A673 (cell line): Measurements from ENCODE around the gene TCF7L2. TPM values are rescaled to one million over a fixed set of nuclear protein-coding genes. Genes with fewer than 3 reads are reported as not detected.
A peak's percentile ranks its signal among the peaks of the same experiment; 100 is the strongest.

Source experiments
- BruUV-seq: library from RNA; stranded (reverse); fragments of 400-500 nt; replicated peaks from 2 replicates; lab custom pipeline; 2021; lab: Mats Ljungman, UMichigan
- CTCF ChIA-PET: fragments of 300-600 bp; sonication (Branson Sonifier 250); formaldehyde crosslinking; loops from one replicate; lab custom pipeline; 2022; ENCODE audit warnings: antibody characterized with exemption; lab: Charles Lee
- POLR2A ChIA-PET: fragments of 300-600 bp; sonication (Branson Sonifier 250); formaldehyde crosslinking; loops from one replicate; lab custom pipeline; 2022; ENCODE audit warnings: antibody characterized with exemption; ENCODE audit not compliant: low non-redundant PET; lab: Charles Lee
- DNase-seq: peaks from one replicate; pipeline ENCODE4 v3.0.0-alpha.2; 2015; ENCODE audit warnings: low spot score
- H3K27ac ChIP-seq: fragments of 200-600 bp; sonication (generic); 2 replicates; pipeline ENCODE4 v1.5.1; 2016; ENCODE audit warnings: mixed run types, low read depth, mild to moderate bottlenecking, mixed read lengths, antibody characterized with exemption, low read length; ENCODE audit not compliant: poor library complexity, severe bottlenecking
- H3K27me3 ChIP-seq: fragments of 200-600 bp; sonication (generic); replicated peaks from 2 replicates; pipeline ENCODE4 v1.6.1; 2017; ENCODE audit warnings: mixed run types, low read depth, mild to moderate bottlenecking, mixed read lengths, antibody characterized with exemption, low read length; ENCODE audit not compliant: insufficient read depth, poor library complexity
- H3K36me3 ChIP-seq: fragments of 200-600 bp; sonication (generic); 2 replicates; pipeline ENCODE4 v1.6.1; 2016; ENCODE audit warnings: mixed run types, mild to moderate bottlenecking, mixed read lengths, antibody characterized with exemption, low read length; ENCODE audit not compliant: insufficient read depth, poor library complexity, severe bottlenecking
- H3K4me1 ChIP-seq: fragments of 200-600 bp; sonication (generic); 2 replicates; pipeline ENCODE4 v1.6.1; 2017; ENCODE audit warnings: mixed run types, mild to moderate bottlenecking, mixed read lengths, antibody characterized with exemption, low read length; ENCODE audit not compliant: insufficient read depth, poor library complexity, severe bottlenecking
- H3K4me3 ChIP-seq: fragments of 200-600 bp; sonication (generic); 2 replicates; pipeline ENCODE4 v1.5.1; 2016; ENCODE audit warnings: low read depth, mixed run types, mild to moderate bottlenecking, mixed read lengths, low read length; ENCODE audit not compliant: poor library complexity, severe bottlenecking
- H3K9me3 ChIP-seq: fragments of 200-600 bp; sonication (generic); 2 replicates; pipeline ENCODE4 v1.6.1; 2016; ENCODE audit warnings: mixed run types, low read depth, mild to moderate bottlenecking, mixed read lengths, antibody characterized with exemption, low read length; ENCODE audit not compliant: poor library complexity, severe bottlenecking
- EZH2 ChIP-seq: fragments of 200-600 bp; sonication (generic); IDR thresholded peaks from 2 replicates; pipeline ENCODE4 v1.6.1; 2017; ENCODE audit warnings: borderline replicate concordance, low read depth, mild to moderate bottlenecking, mixed read lengths, antibody characterized with exemption, low read length; ENCODE audit not compliant: poor library complexity, severe bottlenecking
- intact Hi-C: fragments of 100-400 bp; cut with micrococcal nuclease; formaldehyde crosslinking; loops from one replicate; pipeline ENCODE4 v1.10.0; 2022; ENCODE audit not compliant: unreplicated experiment
- total RNA-seq: library from RNA; stranded (reverse); gene quantifications from 2 replicates; pipeline ENCODE4 v1.2.3, GENCODE V29; 2021
- TF ChIP-seq, protein P1 (sequence below): fragments of 300-800, 200-600 bp; sonication (generic); conservative IDR thresholded peaks from 2 replicates; pipeline ENCODE4 v1.5.1; 2017; ENCODE audit warnings: low read depth, mild to moderate bottlenecking, antibody characterized with exemption, low read length, moderate library complexity, mixed read lengths

The TCF7L2 gene
- total RNA-seq, 1 experiment from 2014 or later: 16.8 TPM

DNA sequence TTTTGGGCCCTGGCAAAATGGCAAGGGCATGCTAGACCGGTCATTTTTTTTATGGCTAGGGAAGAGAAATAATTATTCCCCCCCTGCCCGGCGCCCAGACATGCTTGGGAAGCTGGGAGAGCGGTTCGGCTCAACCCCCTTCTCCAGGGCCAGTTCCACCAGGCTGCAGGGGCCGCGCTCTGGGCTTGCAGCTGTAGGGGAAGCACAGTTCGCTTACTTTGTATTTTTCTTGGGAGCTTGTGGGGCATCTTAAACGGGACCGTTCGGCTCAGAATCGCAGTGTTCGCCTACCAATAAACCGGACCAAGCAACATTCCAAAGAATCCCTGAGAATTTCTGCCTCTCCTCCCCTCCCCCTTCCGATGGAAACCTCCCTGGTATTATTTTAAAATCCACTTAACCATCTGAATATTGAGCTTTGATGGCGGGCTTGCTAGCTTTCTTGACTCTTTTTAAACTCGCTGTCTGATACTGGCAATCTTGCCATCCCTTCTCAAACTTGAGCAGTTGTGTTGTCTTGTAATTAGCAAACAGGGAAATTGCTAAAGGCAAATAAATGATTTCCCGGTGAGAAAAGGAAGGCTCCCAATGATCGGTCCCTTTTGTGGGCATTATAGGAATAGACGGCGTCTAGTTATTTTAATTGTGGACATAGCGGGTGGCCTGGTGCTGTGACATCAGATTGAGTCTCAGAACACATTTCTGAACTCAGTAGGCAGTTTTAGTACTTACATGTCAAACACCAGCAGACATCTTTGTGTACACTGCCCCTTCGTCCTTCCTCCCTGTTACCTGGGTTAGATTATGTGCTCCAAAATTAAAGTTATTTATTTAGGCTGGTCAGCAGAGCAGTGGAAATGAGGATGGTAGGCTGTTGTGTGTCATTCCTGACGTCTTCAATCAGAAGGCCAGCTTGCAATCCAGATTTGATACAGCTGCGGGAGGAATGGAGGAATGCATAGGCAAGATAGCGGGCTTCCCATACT is 3.4 kb downstream of the TCF7L2 start:
- POLR2A ChIA-PET: no interaction called here
- H3K36me3 ChIP-seq: no peaks in the 10 kb centered on the region
- TF ChIP-seq, protein P1, sequence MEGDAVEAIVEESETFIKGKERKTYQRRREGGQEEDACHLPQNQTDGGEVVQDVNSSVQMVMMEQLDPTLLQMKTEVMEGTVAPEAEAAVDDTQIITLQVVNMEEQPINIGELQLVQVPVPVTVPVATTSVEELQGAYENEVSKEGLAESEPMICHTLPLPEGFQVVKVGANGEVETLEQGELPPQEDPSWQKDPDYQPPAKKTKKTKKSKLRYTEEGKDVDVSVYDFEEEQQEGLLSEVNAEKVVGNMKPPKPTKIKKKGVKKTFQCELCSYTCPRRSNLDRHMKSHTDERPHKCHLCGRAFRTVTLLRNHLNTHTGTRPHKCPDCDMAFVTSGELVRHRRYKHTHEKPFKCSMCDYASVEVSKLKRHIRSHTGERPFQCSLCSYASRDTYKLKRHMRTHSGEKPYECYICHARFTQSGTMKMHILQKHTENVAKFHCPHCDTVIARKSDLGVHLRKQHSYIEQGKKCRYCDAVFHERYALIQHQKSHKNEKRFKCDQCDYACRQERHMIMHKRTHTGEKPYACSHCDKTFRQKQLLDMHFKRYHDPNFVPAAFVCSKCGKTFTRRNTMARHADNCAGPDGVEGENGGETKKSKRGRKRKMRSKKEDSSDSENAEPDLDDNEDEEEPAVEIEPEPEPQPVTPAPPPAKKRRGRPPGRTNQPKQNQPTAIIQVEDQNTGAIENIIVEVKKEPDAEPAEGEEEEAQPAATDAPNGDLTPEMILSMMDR: no peak
- TF ChIP-seq EZH2: no peak
- peak overlapping the region; percentile 63 for H3K4me3 ChIP-seq
- TSS peak; percentile 18 for BruUV-seq
- H3K27ac ChIP-seq: no peak overlapping the region
- no peaks in the 10 kb centered on the region for H3K9me3 ChIP-seq
- H3K4me1 ChIP-seq: peaks cover 62% of the 10 kb centered on the region
- CTCF ChIA-PET: interaction anchor here (0.6 kb wide), 1 partner anchor 490 kb away, joined by 4 read pairs; no protein-coding TSS in a partner anchor
- no peak for DNase-seq
- no peaks in the 10 kb centered on the region for H3K27me3 ChIP-seq
- intact Hi-C loops: loop anchor here (2.0 kb wide), 1 partner anchor 105 kb away; no protein-coding TSS in a partner anchor

DNA sequence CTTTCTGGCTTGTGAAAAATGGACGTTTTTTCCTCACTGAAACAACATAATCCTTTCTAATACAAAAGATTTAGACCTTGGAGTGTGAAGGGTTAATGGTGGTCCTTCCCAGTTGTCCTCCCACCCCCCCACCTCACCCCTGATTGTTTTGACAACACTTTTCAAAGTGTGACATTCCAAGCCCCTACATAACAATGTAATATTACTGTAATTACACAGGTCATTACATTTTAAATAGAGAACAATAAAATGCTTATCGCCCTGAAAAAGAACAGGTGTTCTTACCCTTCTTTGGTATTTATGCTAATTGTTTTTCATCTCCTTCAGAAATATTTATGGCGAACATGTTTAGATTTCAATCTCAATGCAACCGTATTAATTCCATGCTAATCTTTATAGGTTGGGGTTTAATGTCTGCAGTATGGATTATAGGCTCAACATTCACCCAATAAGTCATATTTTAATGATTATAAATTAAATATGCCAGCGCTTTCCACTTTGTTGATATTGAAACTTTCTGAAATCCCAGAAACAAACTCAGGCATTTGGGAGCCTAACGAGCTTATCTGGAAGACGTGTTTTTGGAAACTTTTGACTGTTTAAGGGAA is 5.0 kb downstream of the TCF7L2 start:
- POLR2A ChIA-PET: no interaction called here
- H3K4me3 ChIP-seq: no peak overlapping the region

More for the DNA sequence above, 5.0 kb downstream of the TCF7L2 start:
- H3K36me3 ChIP-seq: no peaks in the 10 kb centered on the region
- CTCF ChIA-PET: no interaction called here
- H3K9me3 ChIP-seq: no peaks in the 10 kb centered on the region
- H3K27ac ChIP-seq: no peak overlapping the region
- intact Hi-C loops: loop anchor here (5.0 kb wide), 1 partner anchor 172 kb away; no protein-coding TSS in a partner anchor
- TF ChIP-seq, protein P1: no peak
- no peak for TF ChIP-seq EZH2
- no TSS peak for BruUV-seq
- peaks cover 74% of the 10 kb centered on the region for H3K4me1 ChIP-seq
- no peaks in the 10 kb centered on the region for H3K27me3 ChIP-seq
- DNase-seq: no peak
